OCI-LY3 (cell line): ENCODE measurements around the gene BTAF1.

ENCODE experiments used
- EZH2phosphoT487 ChIP-seq: fragments of 200-600 bp; shearing (Covaris generic); IDR thresholded peaks from 2 replicates; pipeline ENCODE4 v1.6.1; 2018; ENCODE audit warnings: antibody characterized with exemption, mixed run types, low read depth
- TF ChIP-seq, protein P1 (sequence below): fragments of 200-600, 300-600 bp; sonication (generic); IDR thresholded peaks from 2 replicates; pipeline ENCODE4 v1.5.1; 2014; ENCODE audit warnings: antibody characterized with exemption, low read length, low read depth

DNA sequence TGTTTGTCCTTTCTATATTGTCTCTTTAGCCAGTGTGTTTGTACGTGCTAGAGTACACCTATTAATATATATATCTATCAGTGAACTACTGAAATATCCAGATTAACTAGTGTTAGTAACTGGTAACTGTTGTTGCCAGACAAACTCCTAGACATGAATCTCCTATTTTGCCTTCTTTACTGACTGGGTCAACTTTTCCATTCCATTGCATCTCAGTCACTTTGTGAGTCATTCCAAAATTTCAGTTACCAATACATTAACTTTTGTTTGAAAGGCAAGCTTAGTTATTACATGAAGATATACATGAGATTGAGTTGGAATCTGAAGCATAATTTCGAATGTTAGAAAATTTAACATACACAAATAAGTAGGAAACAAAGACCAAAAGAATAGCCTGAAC lies 51.4 kb downstream of the BTAF1 start:
- TF ChIP-seq, protein P1, sequence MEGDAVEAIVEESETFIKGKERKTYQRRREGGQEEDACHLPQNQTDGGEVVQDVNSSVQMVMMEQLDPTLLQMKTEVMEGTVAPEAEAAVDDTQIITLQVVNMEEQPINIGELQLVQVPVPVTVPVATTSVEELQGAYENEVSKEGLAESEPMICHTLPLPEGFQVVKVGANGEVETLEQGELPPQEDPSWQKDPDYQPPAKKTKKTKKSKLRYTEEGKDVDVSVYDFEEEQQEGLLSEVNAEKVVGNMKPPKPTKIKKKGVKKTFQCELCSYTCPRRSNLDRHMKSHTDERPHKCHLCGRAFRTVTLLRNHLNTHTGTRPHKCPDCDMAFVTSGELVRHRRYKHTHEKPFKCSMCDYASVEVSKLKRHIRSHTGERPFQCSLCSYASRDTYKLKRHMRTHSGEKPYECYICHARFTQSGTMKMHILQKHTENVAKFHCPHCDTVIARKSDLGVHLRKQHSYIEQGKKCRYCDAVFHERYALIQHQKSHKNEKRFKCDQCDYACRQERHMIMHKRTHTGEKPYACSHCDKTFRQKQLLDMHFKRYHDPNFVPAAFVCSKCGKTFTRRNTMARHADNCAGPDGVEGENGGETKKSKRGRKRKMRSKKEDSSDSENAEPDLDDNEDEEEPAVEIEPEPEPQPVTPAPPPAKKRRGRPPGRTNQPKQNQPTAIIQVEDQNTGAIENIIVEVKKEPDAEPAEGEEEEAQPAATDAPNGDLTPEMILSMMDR = no peak
- no peak for TF ChIP-seq EZH2phosphoT487
